Right atrium auricular region (tissue), 2 donors: Measurements from ENCODE around the gene ARFGAP1. TPM values are rescaled to one million over a fixed set of nuclear protein-coding genes. Genes with fewer than 3 reads are reported as not detected.
A peak's percentile ranks its signal among the peaks of the same experiment; 100 is the strongest.

Source experiments
- DNase-seq: peaks from one replicate; pipeline ENCODE4 v3.0.0-alpha.2; 2019; ENCODE audit warnings: low spot score
- H3K27ac ChIP-seq, 2 donors: fragments of 200-600 bp; sonication (generic); 1 replicate in 1 of 2; 2 replicates in 1 of 2; pipeline ENCODE4 v1.5.1; 2016 to 2019
- H3K27me3 ChIP-seq, 2 donors: fragments of 200-600 bp; sonication (generic); one replicate each; pipeline versions ENCODE4 v1.5.1 to v1.6.0; 2017 to 2019
- H3K36me3 ChIP-seq: fragments of 200-600 bp; sonication (generic); one replicate; pipeline ENCODE4 v1.5.1; 2016
- H3K4me1 ChIP-seq, 2 donors: fragments of 200-600 bp; sonication (generic); one replicate each; pipeline versions ENCODE4 v1.5.1 to v1.6.0; 2017 to 2019
- H3K4me3 ChIP-seq, 2 donors: fragments of 200-600 bp; sonication (generic); 1 replicate in 1 of 2; 2 replicates in 1 of 2; pipeline ENCODE4 v1.5.1; 2017 to 2019; ENCODE audit warnings: mild to moderate bottlenecking in 1 of 2, moderate library complexity in 1 of 2
- H3K9me3 ChIP-seq, 2 donors: fragments of 200-600 bp; sonication (generic); one replicate each; pipeline ENCODE4 v1.5.1; 2019
- CTCF ChIP-seq, 2 donors: fragments of 200-600 bp; sonication (generic); IDR thresholded peaks; one replicate each; pipeline ENCODE4 v1.5.1; 2019; ENCODE audit warnings: antibody characterized with exemption in 2 of 2
- total RNA-seq, 2 donors: library from RNA; depleted of rRNA; stranded (reverse); fragments of >200 nt; gene quantifications; one replicate each; pipeline ENCODE4 v1.1.0, GENCODE V29; 2016

The ARFGAP1 gene
- total RNA-seq, 2 donors from 2014 or later = 19.1 to 20.7 TPM

- no peak for TF ChIP-seq CTCF (IDR thresholded peaks at IDR 0.05)
- no peak for DNase-seq
- H3K9me3 ChIP-seq = no peaks in the 10 kb centered on the region
Observed at GRCh38 chr20:63290136-63290676, 17.6 kb downstream of the ARFGAP1 start.

GRCh38 chr20:63290677-63291472 is 18.3 kb downstream of the ARFGAP1 start:
- no peak for DNase-seq
- Histone ChIP-seq H3K4me1 (peaks cover 0 to 13% of the 10 kb centered on the region in 2 donors), H3K27me3 (peaks cover 0 to 7% of the 10 kb centered on the region in 2 donors)

More at GRCh38 chr20:63290136-63290676, 17.6 kb downstream of the ARFGAP1 start:
- peaks cover 0 to 7% of the 10 kb centered on the region in 2 donors for H3K27me3 ChIP-seq
- H3K36me3 ChIP-seq = peaks cover 34% of the 10 kb centered on the region
- no peak overlapping the region for H3K27ac ChIP-seq
- H3K4me1 ChIP-seq = peaks cover 0 to 13% of the 10 kb centered on the region in 2 donors
- H3K4me3 ChIP-seq = no peak overlapping the region

GRCh38 chr20:63291811-63292210 is 19.2 kb downstream of the ARFGAP1 start:
- no peak overlapping the region for H3K27ac ChIP-seq
- H3K4me3 ChIP-seq = no peak overlapping the region
- H3K4me1 ChIP-seq = peaks cover 0 to 13% of the 10 kb centered on the region in 2 donors
- H3K9me3 ChIP-seq = no peaks in the 10 kb centered on the region
- no peak for TF ChIP-seq CTCF (IDR thresholded peaks at IDR 0.05)
- peaks cover 0 to 11% of the 10 kb centered on the region in 2 donors for H3K27me3 ChIP-seq
- peaks cover 18% of the 10 kb centered on the region for H3K36me3 ChIP-seq
- DNase-seq = no peak

More at GRCh38 chr20:63290677-63291472, 18.3 kb downstream of the ARFGAP1 start:
- Histone ChIP-seq H3K4me3 (no peak overlapping the region), H3K9me3 (no peaks in the 10 kb centered on the region), H3K36me3 (peaks cover 27% of the 10 kb centered on the region), H3K27ac (no peak overlapping the region)
- peak; percentile 63 to 68 for TF ChIP-seq CTCF (IDR thresholded peaks at IDR 0.05)

GRCh38 chr20:63292292-63292701 is 19.7 kb downstream of the ARFGAP1 start:
- Histone ChIP-seq H3K27me3 (peaks cover 1 to 16% of the 10 kb centered on the region in 2 donors), H3K36me3 (peaks cover 16% of the 10 kb centered on the region), H3K27ac (no peak overlapping the region), H3K4me3 (no peak overlapping the region), H3K9me3 (no peaks in the 10 kb centered on the region), H3K4me1 (peaks cover 0 to 13% of the 10 kb centered on the region in 2 donors)
- no peak for DNase-seq
- TF ChIP-seq CTCF (IDR thresholded peaks at IDR 0.05) = no peak

GRCh38 chr20:63292904-63293303 is 20.3 kb downstream of the ARFGAP1 start, which contains the start of gene COL20A1:
COL20A1 (plus strand) TSS chr20:63293186; CDS start chr20:63295108, 1,922 bp downstream.
- Histone ChIP-seq H3K27me3 (peaks cover 4 to 21% of the 10 kb centered on the region in 2 donors), H3K36me3 (peaks cover 14% of the 10 kb centered on the region), H3K4me3 (no peak within 1 kb of the TSS), H3K9me3 (no peaks in the 10 kb centered on the region), H3K27ac (no peak within 1 kb of the TSS), H3K4me1 (peaks cover 0 to 13% of the 10 kb centered on the region in 2 donors)
- no peak for TF ChIP-seq CTCF (IDR thresholded peaks at IDR 0.05)
- DNase-seq = no peak
